Endodermal cell (in vitro differentiated cells): ENCODE results near the gene THRA. TPM values are rescaled to one million over a fixed set of nuclear protein-coding genes. Genes with fewer than 3 reads are reported as not detected.
A peak's percentile ranks its signal among the peaks of the same experiment; 100 is the strongest.

Source experiments
- DNase-seq: peaks from one replicate; pipeline ENCODE4 v3.0.0-alpha.2; 2017
- H3K27ac ChIP-seq: 2 replicates; pipeline ENCODE4 v1.5.1; 2013; ENCODE audit warnings: mild to moderate bottlenecking, low read depth, low read length, moderate library complexity
- H3K27me3 ChIP-seq: 2 replicates; pipeline ENCODE4 v1.6.1; 2013; ENCODE audit warnings: mild to moderate bottlenecking, low read length, moderate library complexity; ENCODE audit not compliant: insufficient read depth, control insufficient read depth, poor library complexity, severe bottlenecking
- H3K36me3 ChIP-seq: 2 replicates; pipeline ENCODE4 v1.7.0; 2013; ENCODE audit warnings: mild to moderate bottlenecking, low read length, moderate library complexity; ENCODE audit not compliant: control insufficient read depth, insufficient read depth
- H3K4me1 ChIP-seq: one replicate; pipeline ENCODE4 v1.7.0; 2013; ENCODE audit warnings: low read length; ENCODE audit not compliant: control insufficient read depth, insufficient read depth
- H3K4me3 ChIP-seq: 2 replicates; pipeline ENCODE4 v1.5.1; 2013; ENCODE audit warnings: mild to moderate bottlenecking, low read length, moderate library complexity
- H3K9ac ChIP-seq: 2 replicates; pipeline ENCODE4 v1.6.1; 2013; ENCODE audit warnings: mild to moderate bottlenecking, low read length, moderate library complexity; ENCODE audit not compliant: poor library complexity, severe bottlenecking; ENCODE audit errors: extremely low read depth
- H3K9me3 ChIP-seq: 2 replicates; pipeline ENCODE4 v1.6.1; 2013; ENCODE audit warnings: mild to moderate bottlenecking, low read length, moderate library complexity; ENCODE audit not compliant: control insufficient read depth
- H3K27ac Mint-ChIP-seq: 2 replicates; pipeline ENCODE4 v1.8.0; 2020; ENCODE audit warnings: mixed read lengths
- H3K27me3 Mint-ChIP-seq: 2 replicates; pipeline ENCODE4 v1.8.0; 2021; ENCODE audit warnings: mild to moderate bottlenecking, mixed read lengths; ENCODE audit not compliant: insufficient read depth
- H3K36me3 Mint-ChIP-seq: 2 replicates; pipeline ENCODE4 v1.8.0; 2020; ENCODE audit warnings: low read depth, mixed read lengths
- H3K4me1 Mint-ChIP-seq: 2 replicates; pipeline ENCODE4 v1.8.0; 2020; ENCODE audit warnings: mixed read lengths
- H3K4me3 Mint-ChIP-seq: 2 replicates; pipeline ENCODE4 v1.8.0; 2020; ENCODE audit warnings: mild to moderate bottlenecking, moderate library complexity, mixed read lengths
- H3K9me3 Mint-ChIP-seq: 2 replicates; pipeline ENCODE4 v1.8.0; 2020; ENCODE audit warnings: mild to moderate bottlenecking, mixed read lengths
- WGBS, 2 experiments: methylation state at CpG; one replicate each; pipeline versions ENCODE4 v1.1.5 to v1.1.7; 2013; ENCODE audit warnings: missing lambda C conversion rate in 2 of 2, mixed read lengths in 1 of 2; ENCODE audit not compliant: insufficient coverage in 1 of 2, insufficient read length in 1 of 2; 5-methylcytosine and 5-hydroxymethylcytosine counted together
- total RNA-seq, 2 donors: library from RNA; stranded (reverse); fragmentation: NEBNext Ultra II Directional in 1 of 2; extraction: Animal tissue kit (Norgen Biotek cat#: 25700) in 1 of 2; gene quantifications; 2 replicates in 1 of 2; 3 replicates in 1 of 2; pipeline ENCODE4 v1.2.1, GENCODE V29; 2021
- TF ChIP-seq, protein P1 (sequence below): fragments of 200-600 bp; sonication (generic); conservative IDR thresholded peaks from 2 replicates; pipeline ENCODE4 v1.5.0; 2021; ENCODE audit warnings: antibody characterized with exemption, mild to moderate bottlenecking

THRA gene
- total RNA-seq, 2 donors from 2014 or later: 12.7 to 14.4 TPM

GRCh38 chr17:40063187-40063771, 514 bp downstream of the THRA start:
- H3K27me3 Mint-ChIP-seq: peaks cover 33% of the 10 kb centered on the region
- H3K27ac ChIP-seq: peak overlapping the region; percentile 60
- H3K4me3 ChIP-seq: peak overlapping the region; percentile 84
- no peak overlapping the region for H3K27ac Mint-ChIP-seq
- H3K27me3 ChIP-seq: peaks cover 12% of the 10 kb centered on the region
- no peaks in the 10 kb centered on the region for H3K36me3 ChIP-seq
- no peaks in the 10 kb centered on the region for H3K9me3 ChIP-seq
- peak overlapping the region; percentile 76 for H3K4me3 Mint-ChIP-seq
- no peaks in the 10 kb centered on the region for H3K9me3 Mint-ChIP-seq
- TF ChIP-seq, protein P1, sequence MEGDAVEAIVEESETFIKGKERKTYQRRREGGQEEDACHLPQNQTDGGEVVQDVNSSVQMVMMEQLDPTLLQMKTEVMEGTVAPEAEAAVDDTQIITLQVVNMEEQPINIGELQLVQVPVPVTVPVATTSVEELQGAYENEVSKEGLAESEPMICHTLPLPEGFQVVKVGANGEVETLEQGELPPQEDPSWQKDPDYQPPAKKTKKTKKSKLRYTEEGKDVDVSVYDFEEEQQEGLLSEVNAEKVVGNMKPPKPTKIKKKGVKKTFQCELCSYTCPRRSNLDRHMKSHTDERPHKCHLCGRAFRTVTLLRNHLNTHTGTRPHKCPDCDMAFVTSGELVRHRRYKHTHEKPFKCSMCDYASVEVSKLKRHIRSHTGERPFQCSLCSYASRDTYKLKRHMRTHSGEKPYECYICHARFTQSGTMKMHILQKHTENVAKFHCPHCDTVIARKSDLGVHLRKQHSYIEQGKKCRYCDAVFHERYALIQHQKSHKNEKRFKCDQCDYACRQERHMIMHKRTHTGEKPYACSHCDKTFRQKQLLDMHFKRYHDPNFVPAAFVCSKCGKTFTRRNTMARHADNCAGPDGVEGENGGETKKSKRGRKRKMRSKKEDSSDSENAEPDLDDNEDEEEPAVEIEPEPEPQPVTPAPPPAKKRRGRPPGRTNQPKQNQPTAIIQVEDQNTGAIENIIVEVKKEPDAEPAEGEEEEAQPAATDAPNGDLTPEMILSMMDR: no peak
- peak; percentile 93 for DNase-seq
- peaks cover 40% of the 10 kb centered on the region for H3K4me1 Mint-ChIP-seq
- H3K4me1 ChIP-seq: peaks cover 2% of the 10 kb centered on the region
- H3K36me3 Mint-ChIP-seq: no peaks in the 10 kb centered on the region
- peak overlapping the region; percentile 56 for H3K9ac ChIP-seq
- 0% methylated on average over 11 to 42 of the region's 42 CpGs for WGBS, 2 experiments

- Mint-ChIP-seq H3K4me3 (peak overlapping the region; percentile 76), H3K9me3 (no peaks in the 10 kb centered on the region), H3K27me3 (peaks cover 33% of the 10 kb centered on the region), H3K36me3 (no peaks in the 10 kb centered on the region), H3K4me1 (peaks cover 45% of the 10 kb centered on the region), H3K27ac (no peak overlapping the region)
- Histone ChIP-seq H3K9me3 (no peaks in the 10 kb centered on the region), H3K36me3 (no peaks in the 10 kb centered on the region), H3K4me3 (peak overlapping the region; percentile 84), H3K9ac (peak overlapping the region; percentile 56), H3K27ac (no peak overlapping the region), H3K27me3 (peaks cover 12% of the 10 kb centered on the region), H3K4me1 (peaks cover 4% of the 10 kb centered on the region)
- 53 to 58% methylated on average over 9 to 10 of the region's 10 CpGs for WGBS, 2 experiments
- DNase-seq: peak; percentile 59
- TF ChIP-seq, protein P1: no peak
Measured at GRCh38 chr17:40063901-40064531, 1.3 kb downstream of the THRA start.

GRCh38 chr17:40064971-40065768, 2.4 kb downstream of the THRA start:
- WGBS, 2 experiments: 0 to 54% methylated on average over 1 to 8 of the region's 10 CpGs
- TF ChIP-seq, protein P1: no peak
- Histone ChIP-seq H3K27me3 (peaks cover 12% of the 10 kb centered on the region), H3K27ac (peak overlapping the region; percentile 70), H3K4me1 (peaks cover 5% of the 10 kb centered on the region), H3K9ac (no peak overlapping the region), H3K36me3 (no peaks in the 10 kb centered on the region), H3K9me3 (no peaks in the 10 kb centered on the region), H3K4me3 (no peak overlapping the region)
- H3K27ac Mint-ChIP-seq: no peak overlapping the region
- peaks cover 31% of the 10 kb centered on the region for H3K27me3 Mint-ChIP-seq
- H3K9me3 Mint-ChIP-seq: no peaks in the 10 kb centered on the region
- peaks cover 55% of the 10 kb centered on the region for H3K4me1 Mint-ChIP-seq
- H3K36me3 Mint-ChIP-seq: no peaks in the 10 kb centered on the region
- peak overlapping the region; percentile 76 for H3K4me3 Mint-ChIP-seq
- DNase-seq: peak; percentile 71
